ENCODE measurements around the gene ATP8A2. TPM values are rescaled to one million over a fixed set of nuclear protein-coding genes. Genes with fewer than 3 reads are reported as not detected.

ATP8A2 gene
- total and polyA plus RNA-seq, 9 of the 15 experiments (the other 6 are each of a cell fraction or from before 2014, with no cell fraction given), result under 0.01 to 0.33 (median 0.06) TPM; not detected in 4

GRCh38 chr13:25401958-25402357 lies 30.2 kb downstream of the ATP8A2 start (continued):
- TF ChIP-seq ZNF592 (IDR thresholded peaks at IDR 0.05), result 0 out of 2 replicates have a peak, but pooled peaks have one; percentile 28
- TF ChIP-seq RCOR1 (IDR thresholded peaks at IDR 0.05; ENCODE audit: borderline replicate concordance in 1 of 2, low read depth in 2 of 2, low read length in 2 of 2), result peak in 1 of 2 experiments; percentile 46; a peak in 1 of 4 replicates
- TF ChIP-seq DPF2 (IDR thresholded peaks at IDR 0.05), result 0 out of 2 replicates have a peak, but pooled peaks have one; percentile 15
- TF ChIP-seq FOSL1 (tag; conservative IDR thresholded peaks at IDR 0.05), result peak; percentile 85
- no peak for TF ChIP-seq ETV5 (CRISPR knock-in tag; IDR thresholded peaks at IDR 0.05; ENCODE audit: low read depth)
- no peak for TF ChIP-seq MCM3 (IDR thresholded peaks at IDR 0.05)
- TF ChIP-seq ARID1B (IDR thresholded peaks at IDR 0.05), result peak; percentile 32; the same call in 1 of the 2 replicates
- no peak for TF ChIP-seq CEBPG (CRISPR knock-in tag; IDR thresholded peaks at IDR 0.05)
- peak in 1 of 2 experiments; percentile 76; a peak in 2 of 4 replicates for TF ChIP-seq CEBPG (tag; conservative IDR thresholded peaks at IDR 0.05 in 1 of 2, IDR thresholded peaks at IDR 0.05 in 1 of 2)
- TF ChIP-seq L3MBTL2 (IDR thresholded peaks at IDR 0.05), result peak; percentile 46; the same call in 1 of the 2 replicates
- TF ChIP-seq JUN (IDR thresholded peaks at IDR 0.05; ENCODE audit: borderline replicate concordance, low read depth, low read length), result peak; percentile 81
- TF ChIP-seq JUN (CRISPR knock-in tag; IDR thresholded peaks at IDR 0.05; ENCODE audit: borderline replicate concordance), result no peak

All from K562 (cell line).